ENCODE data around the gene PFN4. TPM values are rescaled to one million over a fixed set of nuclear protein-coding genes. Genes with fewer than 3 reads are reported as not detected.

PFN4 gene
- polyA plus RNA-seq, 1 of the 3 experiments (the other 2 are of a cell fraction): 0.61 TPM

- no peak overlapping the region for H2AFZ ChIP-seq (ENCODE audit: low read depth)
- no peak overlapping the region for H3K27ac ChIP-seq (ENCODE audit: low read depth in 2 of 2, low read length in 1 of 2)
- no peak for DNase-seq
- 85% methylated on average over 7 of the region's 8 CpGs for WGBS (ENCODE audit: low lambda C conversion rate)
- H3F3A ChIP-seq (replicated peaks; ENCODE audit: insufficient read depth): peaks cover 1% of the 10 kb centered on the region
- no peaks in the 10 kb centered on the region for H4K20me1 ChIP-seq (ENCODE audit: insufficient read depth)
- H3K9ac ChIP-seq: no peak overlapping the region
- H3K4me1 ChIP-seq (ENCODE audit: control insufficient read depth in 1 of 2, insufficient read depth in 2 of 2, low read depth in 1 of 2, low read length in 1 of 2): peaks cover 0 to 11% of the 10 kb centered on the region in 2 experiments; a peak in 2 of 4 replicates
- TF ChIP-seq NFIC (IDR thresholded peaks at IDR 0.05; ENCODE audit: borderline replicate concordance) (no peak), RXRA (IDR thresholded peaks at IDR 0.05; ENCODE audit: borderline replicate concordance, low read depth) (no peak), NRF1 (IDR thresholded peaks at IDR 0.05; ENCODE audit: low read depth, low read length) (no peak), PBX3 (IDR thresholded peaks at IDR 0.05) (no peak), TEAD4 (IDR thresholded peaks at IDR 0.05; ENCODE audit: borderline replicate concordance, insufficient read depth) (no peak), CHD2 (IDR thresholded peaks at IDR 0.05; ENCODE audit: low read length, partially characterized antibody) (no peak), POLR2AphosphoS5 (IDR thresholded peaks at IDR 0.05; ENCODE audit: low read depth, low read length) (no peak), JUND (IDR thresholded peaks at IDR 0.05) (no peak), FOXM1 (IDR thresholded peaks at IDR 0.05; ENCODE audit: low read depth) (no peak), MAX (IDR thresholded peaks at IDR 0.05; ENCODE audit: low read depth) (no peak), TAF1 (IDR thresholded peaks at IDR 0.05; ENCODE audit: borderline replicate concordance, low read depth, low read length) (no peak), USF2 (IDR thresholded peaks at IDR 0.05; ENCODE audit: borderline replicate concordance, low read depth, low read length) (no peak), MEF2A (IDR thresholded peaks at IDR 0.05; ENCODE audit: borderline replicate concordance, low read depth) (no peak), YY1 (IDR thresholded peaks at IDR 0.05; ENCODE audit: low read depth) (no peak), RCOR1 (IDR thresholded peaks at IDR 0.05; ENCODE audit: low read length) (no peak), EZH2phosphoT487 (IDR thresholded peaks at IDR 0.05; ENCODE audit: borderline replicate concordance, low read depth) (no peak)
- TF ChIP-seq, protein P1, sequence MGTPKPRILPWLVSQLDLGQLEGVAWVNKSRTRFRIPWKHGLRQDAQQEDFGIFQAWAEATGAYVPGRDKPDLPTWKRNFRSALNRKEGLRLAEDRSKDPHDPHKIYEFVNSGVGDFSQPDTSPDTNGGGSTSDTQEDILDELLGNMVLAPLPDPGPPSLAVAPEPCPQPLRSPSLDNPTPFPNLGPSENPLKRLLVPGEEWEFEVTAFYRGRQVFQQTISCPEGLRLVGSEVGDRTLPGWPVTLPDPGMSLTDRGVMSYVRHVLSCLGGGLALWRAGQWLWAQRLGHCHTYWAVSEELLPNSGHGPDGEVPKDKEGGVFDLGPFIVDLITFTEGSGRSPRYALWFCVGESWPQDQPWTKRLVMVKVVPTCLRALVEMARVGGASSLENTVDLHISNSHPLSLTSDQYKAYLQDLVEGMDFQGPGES (IDR thresholded peaks at IDR 0.05; ENCODE audit: low read depth, low read length): no peak
- TF ChIP-seq, protein P2, sequence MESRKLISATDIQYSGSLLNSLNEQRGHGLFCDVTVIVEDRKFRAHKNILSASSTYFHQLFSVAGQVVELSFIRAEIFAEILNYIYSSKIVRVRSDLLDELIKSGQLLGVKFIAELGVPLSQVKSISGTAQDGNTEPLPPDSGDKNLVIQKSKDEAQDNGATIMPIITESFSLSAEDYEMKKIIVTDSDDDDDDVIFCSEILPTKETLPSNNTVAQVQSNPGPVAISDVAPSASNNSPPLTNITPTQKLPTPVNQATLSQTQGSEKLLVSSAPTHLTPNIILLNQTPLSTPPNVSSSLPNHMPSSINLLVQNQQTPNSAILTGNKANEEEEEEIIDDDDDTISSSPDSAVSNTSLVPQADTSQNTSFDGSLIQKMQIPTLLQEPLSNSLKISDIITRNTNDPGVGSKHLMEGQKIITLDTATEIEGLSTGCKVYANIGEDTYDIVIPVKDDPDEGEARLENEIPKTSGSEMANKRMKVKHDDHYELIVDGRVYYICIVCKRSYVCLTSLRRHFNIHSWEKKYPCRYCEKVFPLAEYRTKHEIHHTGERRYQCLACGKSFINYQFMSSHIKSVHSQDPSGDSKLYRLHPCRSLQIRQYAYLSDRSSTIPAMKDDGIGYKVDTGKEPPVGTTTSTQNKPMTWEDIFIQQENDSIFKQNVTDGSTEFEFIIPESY (IDR thresholded peaks at IDR 0.05; ENCODE audit: borderline replicate concordance, low read depth): no peak
- TF ChIP-seq, protein P3, sequence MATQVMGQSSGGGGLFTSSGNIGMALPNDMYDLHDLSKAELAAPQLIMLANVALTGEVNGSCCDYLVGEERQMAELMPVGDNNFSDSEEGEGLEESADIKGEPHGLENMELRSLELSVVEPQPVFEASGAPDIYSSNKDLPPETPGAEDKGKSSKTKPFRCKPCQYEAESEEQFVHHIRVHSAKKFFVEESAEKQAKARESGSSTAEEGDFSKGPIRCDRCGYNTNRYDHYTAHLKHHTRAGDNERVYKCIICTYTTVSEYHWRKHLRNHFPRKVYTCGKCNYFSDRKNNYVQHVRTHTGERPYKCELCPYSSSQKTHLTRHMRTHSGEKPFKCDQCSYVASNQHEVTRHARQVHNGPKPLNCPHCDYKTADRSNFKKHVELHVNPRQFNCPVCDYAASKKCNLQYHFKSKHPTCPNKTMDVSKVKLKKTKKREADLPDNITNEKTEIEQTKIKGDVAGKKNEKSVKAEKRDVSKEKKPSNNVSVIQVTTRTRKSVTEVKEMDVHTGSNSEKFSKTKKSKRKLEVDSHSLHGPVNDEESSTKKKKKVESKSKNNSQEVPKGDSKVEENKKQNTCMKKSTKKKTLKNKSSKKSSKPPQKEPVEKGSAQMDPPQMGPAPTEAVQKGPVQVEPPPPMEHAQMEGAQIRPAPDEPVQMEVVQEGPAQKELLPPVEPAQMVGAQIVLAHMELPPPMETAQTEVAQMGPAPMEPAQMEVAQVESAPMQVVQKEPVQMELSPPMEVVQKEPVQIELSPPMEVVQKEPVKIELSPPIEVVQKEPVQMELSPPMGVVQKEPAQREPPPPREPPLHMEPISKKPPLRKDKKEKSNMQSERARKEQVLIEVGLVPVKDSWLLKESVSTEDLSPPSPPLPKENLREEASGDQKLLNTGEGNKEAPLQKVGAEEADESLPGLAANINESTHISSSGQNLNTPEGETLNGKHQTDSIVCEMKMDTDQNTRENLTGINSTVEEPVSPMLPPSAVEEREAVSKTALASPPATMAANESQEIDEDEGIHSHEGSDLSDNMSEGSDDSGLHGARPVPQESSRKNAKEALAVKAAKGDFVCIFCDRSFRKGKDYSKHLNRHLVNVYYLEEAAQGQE (IDR thresholded peaks at IDR 0.05; ENCODE audit: low read depth, low read length): no peak
- peaks cover 0 to 3% of the 10 kb centered on the region in 2 experiments for H3K36me3 ChIP-seq (replicated peaks in 1 of 2; ENCODE audit: control insufficient read depth in 1 of 2, insufficient read depth in 2 of 2, low read length in 1 of 2)
- peaks cover 14% of the 10 kb centered on the region; the same call in 1 of the 2 replicates for H3K9me3 ChIP-seq
- H3K9me2 ChIP-seq: no peaks in the 10 kb centered on the region
- no peaks in the 10 kb centered on the region for H3K79me2 ChIP-seq (ENCODE audit: insufficient read depth)
- CTCF ChIA-PET: interaction anchor here (0.9 to 5.5 kb wide), 3 partner anchors 14 to 79 kb away, joined by 3 to 38 read pairs (median 3); partner anchors contain the start of gene TP53I3
- POLR2A ChIA-PET: no interaction called here
- no peak overlapping the region for H3K4me3 ChIP-seq (ENCODE audit: low read depth in 2 of 2, low read length in 1 of 2)
- no peaks in the 10 kb centered on the region for H3K27me3 ChIP-seq (ENCODE audit: insufficient read depth)
- H3K4me2 ChIP-seq: no peak overlapping the region
Measured at GRCh38 chr2:24104110-24104650, 19.0 kb downstream of the PFN4 start.

Data from SK-N-SH (cell line).